SKM-1 (cell line): ENCODE measurements around the gene PROX1.

Source experiments
- DNase-seq: peaks from one replicate; lab custom pipeline; 2025; ENCODE audit not compliant: unreplicated experiment; lab: John Stamatoyannopoulos, UW

PROX1 gene

DNA sequence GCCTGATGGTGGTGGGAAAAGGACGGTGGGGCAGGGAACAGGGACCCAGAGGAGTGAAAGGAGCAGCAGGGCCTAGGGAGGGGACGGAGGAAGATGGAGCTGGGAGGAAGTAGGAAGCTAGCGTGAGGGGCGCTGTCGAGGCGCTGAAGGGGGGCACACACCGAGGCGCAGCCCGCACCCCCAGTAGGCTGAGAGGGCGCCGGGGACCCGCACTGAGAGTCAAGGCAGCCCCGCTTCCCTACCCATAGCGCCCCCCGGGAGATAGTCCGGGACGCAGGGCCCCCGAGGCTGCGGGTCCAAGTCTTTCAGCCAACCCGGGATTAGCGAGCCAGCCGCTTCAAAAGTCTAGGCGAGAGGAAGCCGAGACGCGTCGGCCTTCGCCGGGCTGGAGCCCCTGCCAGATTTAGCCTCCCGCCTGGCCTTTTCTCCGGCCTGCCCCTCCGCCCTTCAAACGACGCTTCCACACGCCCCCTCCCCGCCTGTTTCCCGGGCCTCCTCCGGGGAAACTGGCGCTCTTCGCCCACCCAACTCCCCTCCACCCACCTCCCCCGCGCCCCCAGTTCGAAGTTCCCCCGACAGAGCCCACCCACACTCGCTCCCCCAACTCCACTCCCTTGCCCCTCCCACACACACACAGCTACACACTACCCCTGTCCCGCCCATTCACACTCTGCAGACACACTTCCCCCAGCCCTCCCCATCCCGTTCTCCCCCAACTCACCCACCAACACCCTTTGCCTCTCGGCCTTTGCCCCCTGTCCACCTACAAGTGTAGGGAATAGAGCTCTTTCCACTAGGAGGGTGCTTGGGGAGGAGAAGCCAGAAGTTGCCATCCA, 7.8 kb upstream of the PROX1 start:
- no peak for DNase-seq

DNA sequence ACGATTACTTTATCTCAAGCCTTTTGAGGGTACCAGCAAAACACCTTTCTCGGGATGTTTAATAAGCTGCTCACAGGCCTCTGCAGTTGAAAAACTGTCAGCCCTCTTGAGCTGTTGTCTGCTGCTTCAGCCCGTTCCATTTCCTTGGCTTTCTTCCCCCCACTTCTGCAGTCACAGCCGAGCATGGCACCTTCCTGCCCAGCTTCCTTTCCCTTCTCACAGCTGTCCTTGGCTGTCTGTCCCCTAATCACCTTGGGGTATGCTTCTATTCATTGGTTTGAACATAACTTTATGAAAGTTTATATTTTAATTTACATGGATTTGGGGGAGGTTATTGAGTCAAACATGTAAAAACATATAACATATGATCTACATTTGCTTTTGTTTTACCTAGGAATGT, 6.9 kb upstream of the PROX1 start:
- DNase-seq, result no peak

DNA sequence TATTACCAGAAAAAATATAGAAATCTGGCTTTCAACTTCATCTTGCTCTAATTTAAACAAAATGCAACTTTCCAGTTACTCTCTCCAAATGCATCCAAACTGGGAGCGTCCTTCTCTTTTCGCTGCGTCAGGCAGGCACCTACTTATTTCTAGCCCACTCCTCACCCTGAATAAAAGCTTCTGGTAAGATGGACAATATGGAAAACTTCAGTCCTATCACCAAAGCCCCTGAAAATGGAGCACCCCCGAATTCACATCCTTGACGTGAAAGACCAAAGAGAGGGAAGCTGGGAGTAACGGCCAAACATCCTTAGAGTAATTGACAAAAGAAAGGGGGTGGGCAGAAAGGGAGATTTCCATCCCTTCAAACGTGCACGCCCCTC, 5.5 kb upstream of the PROX1 start:
- DNase-seq, result no peak

DNA sequence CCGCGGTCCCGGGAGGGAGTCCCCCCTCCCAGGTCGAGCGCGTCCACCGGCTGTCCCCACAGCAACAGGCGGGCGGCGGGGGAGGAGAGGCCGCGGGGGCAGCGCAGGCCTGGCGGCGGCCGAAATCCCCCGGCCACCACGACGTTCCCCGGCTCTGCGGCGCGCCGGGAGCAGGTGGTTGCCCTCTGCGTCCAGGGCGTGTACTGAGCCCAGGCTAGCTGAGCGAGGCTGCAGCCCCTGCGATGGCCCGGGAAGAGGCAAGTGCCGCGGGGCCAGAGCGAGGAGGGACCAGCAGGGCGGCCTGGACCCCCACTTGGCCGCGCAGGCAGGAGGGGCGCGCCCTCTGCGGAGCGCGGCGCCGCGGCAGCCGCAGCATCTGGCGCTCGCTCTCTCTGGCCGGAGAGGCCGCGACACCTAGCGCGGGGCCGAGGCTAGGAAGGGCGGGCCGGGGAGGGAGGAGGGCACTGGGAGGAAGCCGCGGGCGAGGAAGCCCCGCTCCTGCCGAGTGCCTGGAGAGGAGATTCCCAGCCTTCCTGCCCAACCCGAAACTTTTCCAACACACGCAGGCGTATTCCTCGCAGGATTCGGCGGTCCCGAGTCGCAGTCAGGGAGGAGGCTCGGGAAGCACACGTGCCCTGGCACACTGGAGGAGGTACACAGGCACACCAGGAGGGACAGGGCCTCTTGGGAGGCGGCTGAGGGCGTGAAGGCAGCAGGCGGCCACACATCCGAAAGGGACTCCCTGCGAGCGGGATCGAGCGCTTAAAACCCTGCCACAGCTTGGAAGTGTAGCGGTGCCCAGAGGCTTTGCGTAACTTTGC, 4.9 kb upstream of the PROX1 start:
- no peak for DNase-seq

DNA sequence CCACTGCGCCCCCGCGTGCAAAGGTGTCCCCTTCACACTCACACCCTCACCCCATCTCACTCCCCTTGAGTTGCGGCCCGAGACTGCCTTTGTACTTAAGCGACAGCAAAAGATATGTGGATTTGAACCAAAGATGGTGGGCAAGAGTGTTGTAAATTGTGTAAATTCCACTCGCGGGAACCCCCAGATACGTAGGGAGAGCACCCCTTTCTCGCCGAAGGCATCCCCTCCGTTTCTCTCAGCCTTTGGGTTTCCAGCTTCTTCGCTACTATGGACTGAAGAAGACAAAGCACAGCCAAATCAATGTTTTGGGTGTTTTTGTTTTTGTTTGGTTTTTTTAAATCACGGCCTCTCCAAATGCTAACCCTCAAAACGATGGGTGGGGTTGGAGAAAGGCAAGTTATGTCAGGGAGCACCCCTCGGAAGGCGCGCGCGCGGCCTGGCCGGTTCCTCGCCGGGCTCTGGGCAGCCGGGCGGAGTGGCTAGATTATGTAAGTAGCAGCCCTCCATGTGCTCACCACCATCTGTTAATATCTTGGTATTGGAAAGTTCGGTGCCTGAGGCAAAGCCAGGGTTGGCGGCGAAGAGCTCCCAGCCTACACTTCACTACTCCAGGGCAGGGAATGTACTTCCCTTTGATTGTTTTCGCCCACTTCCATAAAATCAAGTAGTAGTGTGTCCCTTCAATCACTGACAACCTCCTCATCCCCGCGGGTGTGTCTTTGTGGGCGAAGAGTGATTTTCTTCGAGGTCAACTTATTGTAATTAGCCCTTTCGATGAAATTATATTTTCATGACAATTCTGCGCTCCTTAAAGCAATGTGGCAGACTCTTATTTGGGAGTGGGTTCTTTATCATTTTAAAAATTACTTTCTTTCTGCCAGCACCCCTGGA, 4.0 kb upstream of the PROX1 start:
- DNase-seq, result no peak

DNA sequence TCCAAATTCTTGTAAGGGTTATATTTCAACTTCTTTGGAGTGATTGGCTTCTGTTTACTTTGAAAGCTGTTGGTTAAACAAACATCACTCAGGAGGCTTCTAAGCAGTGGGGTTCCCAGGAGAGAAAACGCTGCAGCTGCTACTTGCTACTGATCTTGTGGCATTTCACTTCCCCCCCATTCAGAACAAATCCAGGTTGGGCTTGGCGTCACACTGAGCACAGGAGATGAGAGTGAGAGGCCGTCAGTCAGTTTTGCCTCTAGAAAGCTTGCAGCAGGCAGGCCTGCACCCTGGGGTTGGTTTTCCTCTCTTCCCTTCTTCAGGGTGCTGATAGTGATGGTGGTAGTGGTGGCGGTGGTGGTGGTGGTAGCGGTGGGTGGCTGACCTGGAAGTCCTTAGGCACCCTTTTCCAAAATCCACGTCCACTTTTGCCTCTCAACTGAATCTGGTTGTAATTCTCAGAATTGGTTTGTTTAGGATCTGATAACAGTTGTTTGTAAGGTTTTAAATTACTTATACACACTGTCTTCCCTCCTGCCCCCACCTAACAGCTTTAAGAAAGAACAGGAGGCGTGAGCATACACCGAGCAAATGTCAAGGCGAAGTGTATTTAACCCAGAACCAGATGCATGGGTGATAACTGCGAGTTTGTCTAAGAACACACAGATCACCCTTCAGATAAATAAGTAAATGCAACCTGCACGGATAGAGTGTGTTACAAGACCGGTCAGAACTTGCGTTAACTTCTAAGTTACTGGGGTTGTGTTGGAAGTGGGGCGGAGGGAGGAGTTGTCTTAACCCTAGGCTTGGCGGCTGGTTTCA, 3.2 kb upstream of the PROX1 start:
- no peak for DNase-seq

DNA sequence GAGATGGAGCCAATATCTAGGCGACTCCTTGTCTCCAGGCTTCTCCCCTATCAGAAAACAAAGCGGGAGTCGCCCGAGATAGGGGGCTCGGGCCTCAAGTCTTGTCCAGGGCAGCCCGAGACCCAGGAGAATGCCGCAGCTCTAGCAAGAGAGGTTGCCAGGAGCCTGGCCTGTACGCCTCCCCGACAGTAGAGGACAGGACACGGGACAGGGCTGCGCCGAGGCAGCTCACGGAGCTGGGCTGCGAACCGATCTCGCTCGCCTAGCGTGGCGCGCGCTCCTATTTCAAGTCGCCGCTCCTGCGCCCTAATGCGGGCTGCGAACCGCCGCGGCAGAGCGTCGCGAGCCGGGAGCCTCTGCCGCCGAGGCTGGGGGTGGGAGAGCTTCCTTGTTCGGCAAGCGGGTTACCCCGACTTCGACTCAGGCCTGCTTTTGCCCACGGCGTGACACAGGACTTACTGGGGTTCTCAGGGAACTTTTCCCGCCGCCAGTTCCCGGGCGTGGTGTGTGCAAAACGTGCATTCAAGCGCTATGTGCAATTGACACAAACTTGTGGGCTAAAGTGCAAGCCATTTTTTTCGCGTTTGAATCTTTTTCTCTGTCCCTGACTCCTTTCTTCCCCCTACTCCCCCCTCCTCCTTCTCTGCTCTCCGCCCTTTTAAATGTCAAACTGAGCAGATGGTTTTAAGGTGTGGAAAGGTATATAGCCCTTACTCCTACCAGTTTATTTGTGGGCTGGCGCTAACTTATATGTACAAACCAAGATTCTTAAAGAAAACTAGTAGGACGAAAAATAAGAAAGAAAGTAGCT, 2.4 kb upstream of the PROX1 start:
- no peak for DNase-seq

DNA sequence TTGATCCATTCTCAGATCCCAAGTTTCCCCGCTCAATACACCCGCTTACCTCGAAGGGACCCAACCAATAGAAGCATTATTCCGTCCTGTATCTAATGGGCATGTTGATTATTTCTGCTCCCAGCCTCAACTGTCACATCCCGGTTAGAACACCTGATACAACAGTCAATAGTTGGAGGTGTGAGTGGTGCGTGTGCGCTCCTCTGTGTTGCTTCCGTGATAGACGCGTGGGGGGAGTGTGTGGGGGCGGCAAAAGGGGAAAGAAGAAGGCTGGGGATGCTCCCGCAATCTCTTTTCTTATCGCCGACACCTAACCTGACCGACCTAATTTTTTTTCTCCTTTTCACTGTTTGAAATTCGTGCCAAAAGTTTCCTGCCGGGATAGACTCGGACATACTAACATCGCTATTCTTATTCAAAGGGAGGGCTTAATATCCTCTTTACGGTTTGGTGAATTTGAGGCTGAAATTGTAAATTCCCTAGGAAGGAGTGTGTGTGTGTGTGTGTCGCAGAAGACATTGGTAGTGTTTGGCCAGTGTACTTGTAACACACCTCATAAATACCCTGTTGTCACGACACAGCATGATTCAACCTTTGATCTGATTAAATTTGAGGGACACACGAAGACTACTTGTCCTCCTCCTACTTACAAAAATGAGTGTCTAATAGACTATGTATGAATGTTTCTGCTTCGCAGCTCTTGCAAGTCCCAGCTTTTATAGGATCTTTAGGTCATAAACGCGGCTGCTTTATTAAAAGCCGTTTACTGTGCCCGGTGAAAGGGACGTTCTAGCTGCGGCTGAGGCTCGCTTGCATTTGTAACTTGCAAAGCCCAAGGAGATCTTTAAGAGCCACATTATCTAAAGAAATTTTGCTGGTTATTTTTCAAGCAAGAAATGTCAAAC, 1.5 kb upstream of the PROX1 start:
- no peak for DNase-seq

DNA sequence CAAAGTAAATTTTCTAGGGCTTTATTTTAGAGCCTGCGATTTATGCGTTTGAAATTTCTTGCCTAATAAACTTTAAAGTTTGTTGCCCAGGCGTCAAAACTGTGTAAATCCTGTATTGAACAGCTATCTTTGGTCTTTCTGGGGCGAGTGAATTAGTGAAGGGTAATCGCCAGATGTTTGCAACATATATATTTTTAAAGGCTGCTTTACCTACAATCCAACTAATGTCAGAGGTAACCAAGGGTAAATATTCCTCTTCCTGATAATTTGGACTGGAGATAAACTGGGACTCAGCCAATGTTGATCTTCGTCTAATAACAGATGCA, 885 bp upstream of the PROX1 start:
- DNase-seq, result no peak

DNA sequence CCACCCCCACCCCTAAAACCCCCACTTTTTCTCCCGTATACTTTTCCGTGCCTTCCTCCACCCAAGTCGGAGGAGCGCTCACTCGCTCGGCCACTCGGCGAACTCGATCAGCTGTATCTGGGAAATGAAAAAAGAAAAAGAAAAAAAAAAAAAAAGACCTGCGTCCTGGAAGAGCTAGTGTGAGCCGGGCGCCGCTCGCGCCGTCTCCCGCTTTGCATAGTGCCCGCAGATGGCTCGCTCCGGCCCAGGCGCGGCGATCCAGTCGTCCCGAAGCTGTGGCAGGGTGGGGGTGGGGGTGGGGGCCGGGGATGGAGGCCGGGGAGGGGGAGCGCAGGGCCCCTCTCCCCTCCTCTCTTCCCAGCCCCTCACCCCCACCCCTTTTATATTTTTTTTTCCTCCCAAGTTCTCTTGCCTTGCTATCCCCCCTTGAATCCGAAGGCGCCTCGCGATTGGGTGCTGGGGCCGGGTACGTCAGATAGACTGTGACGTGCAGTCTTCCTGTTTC, 299 bp upstream of the PROX1 start:
- DNase-seq, result no peak

DNA sequence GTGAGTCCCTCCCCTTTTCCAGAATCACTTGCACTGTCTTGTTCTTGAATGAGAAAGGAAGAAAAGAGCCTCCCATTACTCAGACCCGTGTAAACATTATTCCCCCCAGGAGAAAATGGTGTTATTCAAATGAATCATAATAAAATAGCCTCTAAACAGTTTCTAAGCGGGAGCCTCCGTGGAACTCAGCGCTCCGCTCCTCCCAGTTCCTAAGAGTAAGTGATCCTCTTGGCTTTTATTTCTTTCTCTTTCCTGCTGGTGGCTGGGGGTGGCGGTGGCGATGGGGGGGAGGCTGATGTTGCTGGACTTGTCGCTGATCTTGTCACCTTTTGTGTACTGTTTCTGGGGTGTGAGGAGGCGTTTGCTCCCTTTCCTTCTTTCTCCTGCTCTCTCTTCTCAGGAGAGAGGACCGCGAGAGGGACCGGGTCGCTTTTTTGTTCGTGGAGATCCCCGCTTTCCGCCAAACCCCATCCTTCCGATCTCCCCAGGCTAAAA, 781 bp downstream of the PROX1 start:
- no peak for DNase-seq

DNA sequence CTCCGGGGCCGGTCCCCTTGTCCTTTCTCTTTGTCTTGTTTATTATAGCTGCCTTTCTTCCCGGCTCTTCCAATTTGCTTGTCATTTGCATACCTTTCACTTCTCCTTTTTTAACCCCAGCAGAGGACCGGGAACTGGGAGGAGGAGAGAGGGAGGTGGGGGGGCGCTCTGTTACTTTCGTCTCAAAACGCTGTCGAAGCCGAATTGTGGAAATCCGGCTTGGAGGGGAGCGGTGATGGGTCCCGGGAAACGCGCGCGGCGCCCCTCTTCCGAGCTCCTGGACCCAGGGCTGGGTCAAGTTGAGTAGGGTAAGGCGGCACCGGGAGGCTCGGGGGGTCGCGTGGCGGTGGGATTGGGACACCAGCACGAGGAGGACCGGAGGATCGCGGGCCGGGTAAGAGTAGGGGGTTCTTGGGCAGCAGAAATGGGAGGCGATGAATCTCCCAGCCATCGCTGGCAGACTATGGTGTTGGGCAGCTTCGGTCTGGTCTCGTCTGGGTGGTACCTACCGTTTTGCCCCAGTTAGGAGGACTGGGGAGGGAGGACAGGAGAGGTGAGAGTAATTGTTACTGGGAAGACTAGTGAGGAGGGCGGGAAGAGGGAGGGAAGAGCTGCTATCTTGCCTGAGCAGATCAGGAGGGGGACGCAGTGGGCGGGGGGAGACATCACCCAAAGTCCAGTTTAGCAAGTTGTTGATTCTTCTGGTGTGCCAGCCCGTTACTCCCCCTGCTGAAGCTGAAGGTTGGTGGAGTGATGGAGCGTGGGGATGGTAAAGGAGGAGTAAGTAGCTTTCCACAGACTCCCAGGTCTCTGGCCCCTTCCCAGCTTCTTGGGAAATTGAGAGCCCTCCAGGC, 1.5 kb downstream of the PROX1 start:
- DNase-seq, result no peak

DNA sequence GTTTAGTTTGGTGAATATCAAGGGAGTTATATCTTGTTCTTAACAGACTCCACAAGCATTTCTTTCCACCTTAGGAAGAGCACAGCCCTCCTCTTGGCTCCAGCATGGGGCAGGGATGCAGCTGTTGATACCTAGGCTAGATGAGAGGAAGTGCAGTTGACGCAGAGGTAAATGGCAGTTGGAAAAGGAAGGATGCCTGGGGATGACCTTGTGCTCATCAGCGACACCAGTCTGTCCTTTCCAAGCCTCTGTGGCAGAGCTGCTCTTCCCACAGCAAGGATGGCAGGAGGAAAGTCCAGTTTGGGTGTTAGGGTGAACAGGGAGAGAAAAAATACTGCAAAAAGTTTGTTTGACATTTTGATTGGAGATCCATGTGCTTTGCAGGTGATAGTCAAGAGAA, 6.2 kb downstream of the PROX1 start:
- DNase-seq, result no peak

DNA sequence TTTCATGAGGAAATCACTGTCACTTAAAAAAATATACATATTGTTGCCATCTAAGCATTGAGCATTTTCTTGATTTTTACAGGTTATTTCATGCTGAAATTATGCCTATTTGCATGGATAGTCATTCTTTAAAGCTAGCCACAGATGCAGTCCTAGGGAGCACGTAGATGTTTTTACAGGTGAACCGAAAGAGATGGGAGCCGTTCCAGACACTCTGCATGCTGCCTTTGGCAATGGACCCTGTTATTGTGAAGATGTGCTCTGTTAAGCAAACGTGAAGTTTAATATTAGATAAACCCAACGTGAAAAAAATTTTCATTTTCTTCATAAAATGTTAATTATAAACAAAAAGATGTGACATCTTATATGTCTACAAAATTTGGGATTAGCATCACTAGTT, 7.1 kb downstream of the PROX1 start:
- DNase-seq, result no peak

DNA sequence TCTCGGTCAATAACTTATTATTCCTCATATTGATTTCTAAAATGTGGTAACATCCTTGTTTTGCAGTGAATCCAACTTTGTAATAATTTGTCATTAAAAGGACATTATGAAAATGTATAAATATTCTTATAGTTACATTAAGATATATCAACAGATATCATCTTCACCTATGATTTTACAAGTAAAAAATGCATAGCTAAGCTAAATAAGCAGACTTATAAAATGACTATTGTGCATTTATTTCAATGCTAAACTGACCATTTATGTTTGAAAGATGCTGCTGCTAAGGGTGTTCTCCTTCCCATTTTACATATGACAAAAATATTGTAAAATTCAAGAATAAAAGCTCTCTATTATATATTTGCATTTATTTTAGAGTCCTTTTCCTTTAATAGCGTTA, 7.8 kb downstream of the PROX1 start:
- no peak for DNase-seq

DNA sequence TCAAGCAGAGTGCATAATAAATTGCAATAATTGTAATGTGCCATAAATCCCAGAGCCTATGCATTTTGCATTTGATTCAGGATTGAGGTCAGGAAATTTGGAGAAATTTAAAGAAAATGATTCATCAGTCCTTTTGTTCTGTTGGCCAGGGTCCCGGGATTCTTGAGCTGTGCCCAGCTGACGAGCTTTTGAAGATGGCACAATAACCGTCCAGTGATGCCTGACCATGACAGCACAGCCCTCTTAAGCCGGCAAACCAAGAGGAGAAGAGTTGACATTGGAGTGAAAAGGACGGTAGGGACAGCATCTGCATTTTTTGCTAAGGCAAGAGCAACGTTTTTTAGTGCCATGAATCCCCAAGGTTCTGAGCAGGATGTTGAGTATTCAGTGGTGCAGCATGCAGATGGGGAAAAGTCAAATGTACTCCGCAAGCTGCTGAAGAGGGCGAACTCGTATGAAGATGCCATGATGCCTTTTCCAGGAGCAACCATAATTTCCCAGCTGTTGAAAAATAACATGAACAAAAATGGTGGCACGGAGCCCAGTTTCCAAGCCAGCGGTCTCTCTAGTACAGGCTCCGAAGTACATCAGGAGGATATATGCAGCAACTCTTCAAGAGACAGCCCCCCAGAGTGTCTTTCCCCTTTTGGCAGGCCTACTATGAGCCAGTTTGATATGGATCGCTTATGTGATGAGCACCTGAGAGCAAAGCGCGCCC, 8.7 kb downstream of the PROX1 start:
- no peak for DNase-seq
